CD8-positive, alpha-beta memory T cell (primary cell): ENCODE measurements around the gene ATP5F1A. TPM values are rescaled to one million over a fixed set of nuclear protein-coding genes. Genes with fewer than 3 reads are reported as not detected.

Experiments used
- CTCF ChIA-PET: fragments of 350-600 bp; sonication (Branson Sonifier 250); formaldehyde crosslinking; loops from one replicate; lab custom pipeline; 2021; ENCODE audit warnings: antibody characterized with exemption; lab: Charles Lee
- POLR2A ChIA-PET: fragments of 350-600 bp; sonication (Branson Sonifier 250); formaldehyde crosslinking; loops from one replicate; lab custom pipeline; 2021; ENCODE audit warnings: antibody characterized with exemption; lab: Charles Lee
- DNase-seq, 5 donors: peaks; one replicate each; pipeline versions ENCODE4 v3.0.0 to v3.0.0-alpha.2; 2020 to 2022; ENCODE audit warnings: mixed read lengths in 1 of 5
- H3K27ac ChIP-seq: one replicate; pipeline ENCODE4 v1.7.0; 2013; ENCODE audit warnings: low read depth, mild to moderate bottlenecking, low read length, moderate library complexity
- H3K27me3 ChIP-seq: 2 replicates; pipeline ENCODE4 v1.7.0; 2013; ENCODE audit warnings: low read length, mild to moderate bottlenecking; ENCODE audit not compliant: insufficient read depth, poor library complexity, severe bottlenecking
- H3K36me3 ChIP-seq: 2 replicates; pipeline ENCODE4 v1.7.0; 2013; ENCODE audit warnings: mild to moderate bottlenecking, low read length, moderate library complexity; ENCODE audit not compliant: insufficient read depth
- H3K4me1 ChIP-seq: 2 replicates; pipeline ENCODE4 v1.7.0; 2013; ENCODE audit warnings: mild to moderate bottlenecking, low read length, moderate library complexity; ENCODE audit not compliant: insufficient read depth
- H3K4me3 ChIP-seq: 2 replicates; pipeline ENCODE4 v1.7.0; 2013; ENCODE audit warnings: mild to moderate bottlenecking, low read length
- H3K9me3 ChIP-seq: 2 replicates; pipeline ENCODE4 v1.7.0; 2013; ENCODE audit warnings: mild to moderate bottlenecking, low read length
- H3K27ac Mint-ChIP-seq, 8 donors: one replicate each; pipeline ENCODE4 v1.8.0; 2020 to 2021; ENCODE audit warnings: mixed read lengths in 8 of 8, mild to moderate bottlenecking in 6 of 8, inconsistent platforms in 3 of 8, moderate library complexity in 3 of 8
- H3K27me3 Mint-ChIP-seq, 2 donors: one replicate each; pipeline ENCODE4 v1.8.0; 2020 to 2021; ENCODE audit warnings: mixed read lengths in 2 of 2, mild to moderate bottlenecking in 1 of 2, moderate library complexity in 1 of 2
- H3K36me3 Mint-ChIP-seq, 3 donors: one replicate each; pipeline ENCODE4 v1.8.0; 2020 to 2021; ENCODE audit warnings: mixed read lengths in 3 of 3, inconsistent platforms in 1 of 3, mild to moderate bottlenecking in 1 of 3
- H3K4me1 Mint-ChIP-seq, 3 donors: one replicate each; pipeline ENCODE4 v1.8.0; 2020 to 2021; ENCODE audit warnings: mixed read lengths in 3 of 3, inconsistent platforms in 1 of 3, mild to moderate bottlenecking in 1 of 3
- H3K4me3 Mint-ChIP-seq, 7 donors: one replicate each; pipeline ENCODE4 v1.8.0; 2020 to 2021; ENCODE audit warnings: mixed read lengths in 7 of 7, mild to moderate bottlenecking in 6 of 7, moderate library complexity in 4 of 7, inconsistent platforms in 2 of 7
- H3K9me3 Mint-ChIP-seq, 5 donors: one replicate each; pipeline ENCODE4 v1.8.0; 2020 to 2022; ENCODE audit warnings: mixed read lengths in 5 of 5, mild to moderate bottlenecking in 3 of 5, moderate library complexity in 2 of 5, inconsistent platforms in 1 of 5
- polyA plus RNA-seq: library from polyadenylated mRNA; unstranded; fragments of 300-500 nt; fragmentation: Illumina TruSeq; gene quantifications from one replicate; pipeline ENCODE4 v1.2.3, GENCODE V29; 2021
- total RNA-seq, 2 experiments: library from RNA; stranded (reverse); gene quantifications; one replicate each; pipeline ENCODE4 v1.2.3, GENCODE V29; 2021

ATP5F1A gene
- total and polyA plus RNA-seq, 3 experiments from 2014 or later, result 409 to 468 (median 456) TPM

DNA sequence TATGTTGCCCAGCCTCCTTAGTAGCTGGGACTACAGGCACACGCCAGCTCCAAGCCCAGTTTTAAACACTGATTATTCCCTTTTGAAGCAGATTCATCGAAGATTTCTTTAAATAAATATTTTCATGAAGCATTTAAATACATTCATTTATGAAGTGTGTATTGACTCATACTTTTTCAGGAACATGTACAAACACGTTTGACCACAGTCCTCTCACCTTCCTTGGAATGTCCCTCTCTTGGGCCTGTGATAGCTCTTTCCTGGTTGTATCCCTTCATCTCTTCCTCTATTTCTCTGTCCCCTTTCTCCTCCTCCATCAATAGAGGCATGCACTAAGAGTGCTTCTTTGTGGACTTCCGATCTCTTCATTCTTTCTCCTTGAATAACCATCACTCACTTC lies 28.6 kb downstream of the ATP5F1A start:
- peaks cover 0 to 1% of the 10 kb centered on the region in 2 donors for H3K27me3 Mint-ChIP-seq
- H3K4me1 Mint-ChIP-seq, result peaks cover 37 to 45% (median 38%) of the 10 kb centered on the region in 3 donors
- peak overlapping the region in 4 of 7 donors; percentile 4 to 80 (median 67) for H3K4me3 Mint-ChIP-seq
- CTCF ChIA-PET, result interaction anchor here (0.8 kb wide), 1 partner anchor 27 kb away, joined by 7 read pairs; no protein-coding TSS in a partner anchor
- no peak for DNase-seq
- Histone ChIP-seq H3K36me3 (no peaks in the 10 kb centered on the region), H3K27ac (no peak overlapping the region), H3K4me3 (no peak overlapping the region), H3K27me3 (no peaks in the 10 kb centered on the region), H3K9me3 (no peaks in the 10 kb centered on the region), H3K4me1 (peaks cover 45% of the 10 kb centered on the region)
- POLR2A ChIA-PET, result interaction anchor here (1.3 kb wide), 1 partner anchor 72 kb away, joined by 3 read pairs; no protein-coding TSS in a partner anchor
- no peaks in the 10 kb centered on the region for H3K36me3 Mint-ChIP-seq
- no peaks in the 10 kb centered on the region for H3K9me3 Mint-ChIP-seq
- H3K27ac Mint-ChIP-seq, result peak overlapping the region in 4 of 8 donors; percentile 11 to 78 (median 54)

DNA sequence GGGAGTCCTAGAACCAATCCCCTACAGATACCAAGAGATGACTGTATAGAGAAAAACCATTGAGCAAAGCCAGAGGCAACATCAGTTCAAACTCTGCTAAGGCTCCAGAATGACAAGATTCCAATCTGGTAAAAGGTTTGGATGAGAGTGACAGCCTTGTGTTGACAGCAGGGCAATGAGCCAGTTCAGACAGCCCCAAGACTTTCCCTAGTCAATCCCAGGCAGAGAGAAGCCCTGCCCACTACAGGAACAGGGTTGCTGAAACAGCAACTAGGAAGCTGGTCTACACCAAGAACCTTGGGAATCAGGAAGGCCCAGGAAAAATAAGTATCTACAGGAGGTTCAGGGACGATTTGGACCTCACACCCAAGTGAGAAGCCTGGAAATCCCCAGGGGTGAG lies 29.3 kb downstream of the ATP5F1A start:
- peaks cover 34 to 45% (median 35%) of the 10 kb centered on the region in 3 donors for H3K4me1 Mint-ChIP-seq
- Histone ChIP-seq H3K4me3 (no peak overlapping the region), H3K4me1 (peaks cover 41% of the 10 kb centered on the region), H3K9me3 (no peaks in the 10 kb centered on the region), H3K27me3 (no peaks in the 10 kb centered on the region), H3K36me3 (no peaks in the 10 kb centered on the region), H3K27ac (no peak overlapping the region)
- H3K27me3 Mint-ChIP-seq, result peaks cover 0 to 1% of the 10 kb centered on the region in 2 donors
- peak overlapping the region in 2 of 7 donors; percentile 12 to 71 for H3K4me3 Mint-ChIP-seq
- H3K27ac Mint-ChIP-seq, result peak overlapping the region in 4 of 8 donors; percentile 0 to 67 (median 22)
- ChIA-PET POLR2A (no interaction called here), CTCF (interaction anchor here (0.8 kb wide), 1 partner anchor 28 kb away, joined by 7 read pairs; no protein-coding TSS in a partner anchor)
- H3K9me3 Mint-ChIP-seq, result no peaks in the 10 kb centered on the region
- H3K36me3 Mint-ChIP-seq, result no peaks in the 10 kb centered on the region
- no peak for DNase-seq

DNA sequence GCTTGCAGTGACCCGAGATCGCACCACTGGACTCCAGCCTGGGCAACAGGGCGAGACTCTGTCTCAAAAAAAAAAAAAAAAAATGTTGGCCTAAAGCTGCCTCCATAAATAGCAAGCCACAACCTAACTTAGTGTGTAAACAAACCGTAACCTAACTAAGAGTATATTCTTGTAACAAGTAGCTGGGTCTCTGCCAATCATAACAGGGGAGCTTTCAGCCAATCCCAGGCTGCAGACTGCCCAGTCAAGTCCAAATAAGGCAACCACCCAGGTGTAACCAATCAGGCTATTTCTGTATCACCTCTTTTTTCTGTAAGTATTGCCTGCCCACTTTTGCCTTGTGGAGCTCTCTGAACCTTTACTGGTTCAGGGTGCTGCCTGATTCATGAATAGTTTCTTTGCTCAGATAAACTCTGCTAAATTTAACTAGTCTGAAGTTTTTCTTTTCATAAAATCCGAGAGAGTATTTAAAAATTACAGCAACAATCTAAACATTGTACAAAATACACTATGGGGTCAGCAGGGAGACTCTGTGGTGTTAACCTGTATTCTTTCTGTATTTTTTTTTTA lies 30.6 kb downstream of the ATP5F1A start:
- no peaks in the 10 kb centered on the region for H3K27me3 ChIP-seq
- no peaks in the 10 kb centered on the region for H3K36me3 ChIP-seq
- H3K4me1 ChIP-seq, result peaks cover 30% of the 10 kb centered on the region
- no peak overlapping the region for H3K27ac ChIP-seq
- no peak for DNase-seq
- H3K36me3 Mint-ChIP-seq, result no peaks in the 10 kb centered on the region
- ChIA-PET POLR2A (no interaction called here), CTCF (no interaction called here)
- no peak overlapping the region for H3K4me3 ChIP-seq
- H3K9me3 Mint-ChIP-seq, result no peaks in the 10 kb centered on the region
- H3K27me3 Mint-ChIP-seq, result peaks cover 0 to 1% of the 10 kb centered on the region in 2 donors
- no peaks in the 10 kb centered on the region for H3K9me3 ChIP-seq
- H3K4me3 Mint-ChIP-seq, result no peak overlapping the region
- H3K4me1 Mint-ChIP-seq, result peaks cover 24 to 34% (median 24%) of the 10 kb centered on the region in 3 donors
- no peak overlapping the region for H3K27ac Mint-ChIP-seq

DNA sequence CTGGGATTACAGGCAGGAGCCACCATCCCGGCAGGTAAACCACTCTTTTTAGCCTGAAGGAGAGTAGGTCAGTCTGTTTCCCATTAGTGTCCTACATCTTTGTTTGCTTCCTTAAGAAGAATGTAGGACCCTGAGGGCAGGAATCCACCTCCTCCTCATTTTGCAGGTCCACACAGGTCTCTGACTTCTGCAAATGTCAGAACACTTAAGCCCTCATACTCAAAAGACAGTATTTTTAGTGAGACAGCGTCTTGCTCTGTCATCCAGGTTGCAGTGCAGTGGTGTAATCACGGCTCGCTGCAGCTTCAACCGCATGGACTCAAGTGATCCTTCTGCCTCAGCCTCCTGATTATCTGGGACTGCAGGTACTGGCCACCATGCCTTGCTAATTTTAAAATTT lies 35.3 kb downstream of the ATP5F1A start:
- no peak for DNase-seq
- no peak overlapping the region for H3K27ac ChIP-seq
- H3K4me3 Mint-ChIP-seq, result no peak overlapping the region
- peak overlapping the region in 1 of 8 donors; percentile 75 for H3K27ac Mint-ChIP-seq
- no peaks in the 10 kb centered on the region for H3K36me3 ChIP-seq
- CTCF ChIA-PET, result no interaction called here
- no peaks in the 10 kb centered on the region for H3K4me1 ChIP-seq
- no peaks in the 10 kb centered on the region for H3K36me3 Mint-ChIP-seq
- H3K4me1 Mint-ChIP-seq, result peaks cover 1 to 14% (median 6%) of the 10 kb centered on the region in 3 donors
- no peak overlapping the region for H3K4me3 ChIP-seq
- H3K27me3 Mint-ChIP-seq, result no peaks in the 10 kb centered on the region
- no peaks in the 10 kb centered on the region for H3K27me3 ChIP-seq
- H3K9me3 ChIP-seq, result no peaks in the 10 kb centered on the region
- H3K9me3 Mint-ChIP-seq, result no peaks in the 10 kb centered on the region
- POLR2A ChIA-PET, result no interaction called here

DNA sequence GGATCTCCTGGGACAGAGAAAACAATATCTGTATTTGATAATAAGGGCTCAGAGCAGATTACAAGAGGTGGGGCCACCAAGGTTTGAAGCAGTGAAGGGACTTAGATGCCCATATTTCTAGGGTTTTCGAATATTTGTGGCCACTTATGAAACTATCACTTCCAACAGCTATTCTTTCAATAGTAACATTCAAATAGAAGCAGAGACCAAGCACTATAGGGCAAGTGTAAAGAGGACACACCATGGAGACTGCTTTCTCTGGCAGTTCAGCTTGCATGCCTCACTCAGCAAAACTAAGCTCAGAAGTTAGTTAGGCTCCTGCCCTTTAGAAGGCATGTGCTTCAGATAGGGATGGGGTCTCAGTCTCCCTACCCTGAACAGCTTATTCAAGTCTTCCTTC lies 36.3 kb downstream of the ATP5F1A start:
- Histone ChIP-seq H3K27me3 (no peaks in the 10 kb centered on the region), H3K4me1 (no peaks in the 10 kb centered on the region), H3K36me3 (no peaks in the 10 kb centered on the region), H3K9me3 (no peaks in the 10 kb centered on the region), H3K4me3 (no peak overlapping the region), H3K27ac (no peak overlapping the region)
- POLR2A ChIA-PET, result no interaction called here
- no peak for DNase-seq
- CTCF ChIA-PET, result no interaction called here
- Mint-ChIP-seq H3K9me3 (no peaks in the 10 kb centered on the region), H3K36me3 (no peaks in the 10 kb centered on the region), H3K4me3 (no peak overlapping the region), H3K27me3 (no peaks in the 10 kb centered on the region), H3K27ac (no peak overlapping the region), H3K4me1 (peaks cover 0 to 11% (median 6%) of the 10 kb centered on the region in 3 donors)

DNA sequence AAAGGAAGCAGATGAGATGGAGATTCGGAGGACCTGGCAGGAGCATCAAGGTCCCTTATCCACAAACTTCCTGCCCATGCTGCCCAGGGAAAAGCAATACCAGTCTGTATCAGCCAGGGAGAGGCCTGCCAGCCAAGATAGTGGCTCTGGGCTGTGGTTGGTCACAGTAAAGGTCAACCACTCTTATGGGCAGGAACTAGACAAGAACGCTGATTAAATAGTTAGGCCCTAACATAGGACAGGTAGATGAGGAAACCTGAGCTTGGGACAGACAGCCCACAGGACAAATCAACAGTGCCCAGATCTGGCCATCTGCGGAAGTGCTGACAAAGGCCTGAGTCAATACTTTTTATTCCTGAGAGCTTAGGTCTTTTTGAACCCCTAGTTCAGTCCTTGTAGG lies 36.7 kb downstream of the ATP5F1A start:
- Mint-ChIP-seq H3K9me3 (no peaks in the 10 kb centered on the region), H3K36me3 (no peaks in the 10 kb centered on the region), H3K4me1 (peaks cover under 1 to 12% (median 7%) of the 10 kb centered on the region in 3 donors), H3K27me3 (no peaks in the 10 kb centered on the region), H3K27ac (peak overlapping the region in 1 of 8 donors; percentile 51), H3K4me3 (no peak overlapping the region)
- no peak for DNase-seq
- Histone ChIP-seq H3K36me3 (no peaks in the 10 kb centered on the region), H3K4me3 (no peak overlapping the region), H3K27me3 (no peaks in the 10 kb centered on the region), H3K27ac (no peak overlapping the region), H3K4me1 (peaks cover 2% of the 10 kb centered on the region), H3K9me3 (no peaks in the 10 kb centered on the region)
- CTCF ChIA-PET, result no interaction called here
- POLR2A ChIA-PET, result no interaction called here

DNA sequence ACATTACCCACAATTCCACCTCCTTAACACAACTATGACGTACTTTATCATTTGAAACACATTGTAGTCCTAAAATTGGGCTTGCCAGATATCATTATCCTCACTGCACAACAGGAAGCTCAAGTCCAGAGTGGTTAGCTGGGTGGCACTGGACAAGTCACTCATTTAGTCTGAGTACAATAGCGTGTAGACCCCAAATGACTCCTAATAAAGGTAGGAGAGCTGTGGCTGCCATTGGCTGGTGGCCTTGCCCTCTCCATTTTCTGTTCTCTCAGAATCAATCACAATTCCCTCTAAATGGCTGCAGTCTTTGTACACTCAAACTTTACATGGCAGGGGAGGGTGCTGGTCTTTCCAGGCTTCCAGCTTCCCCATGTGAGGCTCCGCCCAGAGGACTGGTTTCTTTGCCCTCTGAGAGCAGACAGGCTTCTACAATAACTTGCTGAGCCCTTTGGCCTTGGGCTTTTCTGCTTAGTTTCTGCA lies 37.7 kb downstream of the ATP5F1A start:
- POLR2A ChIA-PET, result no interaction called here
- Mint-ChIP-seq H3K36me3 (no peaks in the 10 kb centered on the region), H3K27me3 (no peaks in the 10 kb centered on the region), H3K27ac (no peak overlapping the region), H3K4me1 (peaks cover 11 to 22% (median 17%) of the 10 kb centered on the region in 3 donors), H3K4me3 (no peak overlapping the region), H3K9me3 (no peaks in the 10 kb centered on the region)
- no peak overlapping the region for H3K4me3 ChIP-seq
- no peaks in the 10 kb centered on the region for H3K36me3 ChIP-seq
- no peak overlapping the region for H3K27ac ChIP-seq
- no peaks in the 10 kb centered on the region for H3K27me3 ChIP-seq
- CTCF ChIA-PET, result interaction anchor here (1.5 kb wide), 1 partner anchor 13 kb away, joined by 3 read pairs; no protein-coding TSS in a partner anchor
- H3K9me3 ChIP-seq, result no peaks in the 10 kb centered on the region
- DNase-seq, result no peak
- peaks cover 11% of the 10 kb centered on the region for H3K4me1 ChIP-seq

DNA sequence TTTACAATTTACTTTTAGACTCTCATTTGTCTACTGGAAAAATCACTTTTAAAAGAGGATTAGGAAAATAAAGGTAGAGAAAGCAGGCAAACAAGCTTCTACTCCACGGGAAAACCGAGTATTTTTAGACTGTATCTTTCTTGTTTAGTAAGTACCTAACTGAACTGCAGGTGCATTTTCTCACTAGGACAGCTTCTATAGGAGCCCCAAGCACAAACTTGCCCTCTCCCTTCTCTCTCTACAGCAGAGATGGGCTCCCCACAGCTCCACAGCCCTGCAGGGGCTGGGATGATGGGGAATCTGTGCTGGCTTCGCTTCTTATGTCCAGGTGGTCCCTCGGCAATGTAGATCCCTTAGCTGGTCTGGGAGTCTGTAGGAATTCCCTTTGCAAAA lies 42.3 kb downstream of the ATP5F1A start:
- H3K27me3 Mint-ChIP-seq, result no peaks in the 10 kb centered on the region
- POLR2A ChIA-PET, result interaction anchor here (1.2 kb wide), 1 partner anchor 18 kb away, joined by 5 read pairs; no protein-coding TSS in a partner anchor
- Histone ChIP-seq H3K27ac (no peak overlapping the region), H3K36me3 (no peaks in the 10 kb centered on the region), H3K27me3 (no peaks in the 10 kb centered on the region), H3K4me3 (no peak overlapping the region), H3K4me1 (peaks cover 18% of the 10 kb centered on the region), H3K9me3 (no peaks in the 10 kb centered on the region)
- no peaks in the 10 kb centered on the region for H3K9me3 Mint-ChIP-seq
- no peak for DNase-seq
- CTCF ChIA-PET, result interaction anchor here (1.1 to 1.8 kb wide), 4 partner anchors 10 to 17 kb away, joined by 3 to 9 read pairs (median 4); partner anchors contain the start of gene PSTPIP2
- H3K4me1 Mint-ChIP-seq, result peaks cover 34 to 45% (median 36%) of the 10 kb centered on the region in 3 donors
- H3K36me3 Mint-ChIP-seq, result no peaks in the 10 kb centered on the region
- peak overlapping the region; percentile 38 to 91 (median 78) for H3K27ac Mint-ChIP-seq
- H3K4me3 Mint-ChIP-seq, result peak overlapping the region in 5 of 7 donors; percentile 33 to 68 (median 60)
